CD4-positive, alpha-beta memory T cell (primary cell): ENCODE results near the gene DNAH10. TPM values are rescaled to one million over a fixed set of nuclear protein-coding genes. Genes with fewer than 3 reads are reported as not detected.
"Not testable (repeated sequence)": the region's sequence is repeated elsewhere in the genome, so short reads cannot be mapped to it uniquely, and the experiment has no call there.

ENCODE experiments used
- CTCF ChIA-PET: fragments of 350-600 bp; sonication (Branson Sonifier 250); formaldehyde crosslinking; loops from one replicate; lab custom pipeline; 2021; ENCODE audit warnings: inconsistent platforms; ENCODE audit not compliant: partially characterized antibody; lab: Charles Lee
- POLR2A ChIA-PET: fragments of 350-600 bp; sonication (Branson Sonifier 250); formaldehyde crosslinking; loops from one replicate; lab custom pipeline; 2021; ENCODE audit not compliant: partially characterized antibody; lab: Charles Lee
- DNase-seq, 5 donors: peaks; one replicate each; pipeline versions ENCODE4 v3.0.0 to v3.0.0-alpha.2; 2020 to 2022; ENCODE audit warnings: mixed read lengths in 1 of 5
- H3K27ac ChIP-seq: one replicate; pipeline ENCODE4 v1.7.0; 2013; ENCODE audit warnings: low read depth, low read length
- H3K27me3 ChIP-seq: 2 replicates; pipeline ENCODE4 v1.7.0; 2013; ENCODE audit warnings: mild to moderate bottlenecking, low read length, moderate library complexity; ENCODE audit not compliant: insufficient read depth
- H3K36me3 ChIP-seq: 2 replicates; pipeline ENCODE4 v1.7.0; 2013; ENCODE audit warnings: mild to moderate bottlenecking, low read length, moderate library complexity; ENCODE audit not compliant: insufficient read depth
- H3K4me1 ChIP-seq: 2 replicates; pipeline ENCODE4 v1.7.0; 2013; ENCODE audit warnings: mild to moderate bottlenecking, low read length, moderate library complexity; ENCODE audit not compliant: insufficient read depth
- H3K4me3 ChIP-seq, 2 donors: one replicate each; pipeline ENCODE4 v1.7.0; 2013; ENCODE audit warnings: low read length in 2 of 2, mild to moderate bottlenecking in 1 of 2
- H3K9me3 ChIP-seq, 2 donors: one replicate each; pipeline ENCODE4 v1.7.0; 2013; ENCODE audit warnings: low read length in 2 of 2, control low read depth in 1 of 2; ENCODE audit not compliant: control insufficient read depth in 1 of 2
- H3K27ac Mint-ChIP-seq, 7 donors: one replicate each; pipeline ENCODE4 v1.8.0; 2020 to 2021; ENCODE audit warnings: mixed read lengths in 7 of 7, mild to moderate bottlenecking in 6 of 7, inconsistent platforms in 3 of 7, moderate library complexity in 3 of 7
- H3K27me3 Mint-ChIP-seq, 2 donors: one replicate each; pipeline ENCODE4 v1.8.0; 2020 to 2021; ENCODE audit warnings: mixed read lengths in 2 of 2
- H3K36me3 Mint-ChIP-seq, 2 donors: one replicate each; pipeline ENCODE4 v1.8.0; 2020 to 2021; ENCODE audit warnings: mixed read lengths in 2 of 2, inconsistent platforms in 1 of 2, mild to moderate bottlenecking in 1 of 2
- H3K4me1 Mint-ChIP-seq, 4 donors: one replicate each; pipeline ENCODE4 v1.8.0; 2020 to 2021; ENCODE audit warnings: mixed read lengths in 4 of 4, mild to moderate bottlenecking in 1 of 4
- H3K4me3 Mint-ChIP-seq, 8 donors: one replicate each; pipeline ENCODE4 v1.8.0; 2020 to 2021; ENCODE audit warnings: mixed read lengths in 8 of 8, mild to moderate bottlenecking in 7 of 8, moderate library complexity in 6 of 8, inconsistent platforms in 3 of 8
- H3K9me3 Mint-ChIP-seq, 8 donors: one replicate each; pipeline ENCODE4 v1.8.0; 2020 to 2021; ENCODE audit warnings: mixed read lengths in 8 of 8, mild to moderate bottlenecking in 5 of 8, inconsistent platforms in 3 of 8, moderate library complexity in 1 of 8
- intact Hi-C: fragments of 100-400 bp; cut with micrococcal nuclease; formaldehyde crosslinking; loops from one replicate; pipeline ENCODE4 v1.15.1; 2023
- polyA plus RNA-seq, 2 donors: library from polyadenylated mRNA; unstranded; fragments of 300-500 nt; fragmentation: Illumina TruSeq; gene quantifications; one replicate each; pipeline ENCODE4 v1.2.3, GENCODE V29; 2021
- total RNA-seq, 2 experiments: library from RNA; stranded (reverse); gene quantifications; one replicate each; pipeline ENCODE4 v1.2.3, GENCODE V29; 2021

The DNAH10 gene
- total and polyA plus RNA-seq, 4 experiments from 2014 or later: 0.06 to 0.08 (median 0.06) TPM; not detected in 1

DNA sequence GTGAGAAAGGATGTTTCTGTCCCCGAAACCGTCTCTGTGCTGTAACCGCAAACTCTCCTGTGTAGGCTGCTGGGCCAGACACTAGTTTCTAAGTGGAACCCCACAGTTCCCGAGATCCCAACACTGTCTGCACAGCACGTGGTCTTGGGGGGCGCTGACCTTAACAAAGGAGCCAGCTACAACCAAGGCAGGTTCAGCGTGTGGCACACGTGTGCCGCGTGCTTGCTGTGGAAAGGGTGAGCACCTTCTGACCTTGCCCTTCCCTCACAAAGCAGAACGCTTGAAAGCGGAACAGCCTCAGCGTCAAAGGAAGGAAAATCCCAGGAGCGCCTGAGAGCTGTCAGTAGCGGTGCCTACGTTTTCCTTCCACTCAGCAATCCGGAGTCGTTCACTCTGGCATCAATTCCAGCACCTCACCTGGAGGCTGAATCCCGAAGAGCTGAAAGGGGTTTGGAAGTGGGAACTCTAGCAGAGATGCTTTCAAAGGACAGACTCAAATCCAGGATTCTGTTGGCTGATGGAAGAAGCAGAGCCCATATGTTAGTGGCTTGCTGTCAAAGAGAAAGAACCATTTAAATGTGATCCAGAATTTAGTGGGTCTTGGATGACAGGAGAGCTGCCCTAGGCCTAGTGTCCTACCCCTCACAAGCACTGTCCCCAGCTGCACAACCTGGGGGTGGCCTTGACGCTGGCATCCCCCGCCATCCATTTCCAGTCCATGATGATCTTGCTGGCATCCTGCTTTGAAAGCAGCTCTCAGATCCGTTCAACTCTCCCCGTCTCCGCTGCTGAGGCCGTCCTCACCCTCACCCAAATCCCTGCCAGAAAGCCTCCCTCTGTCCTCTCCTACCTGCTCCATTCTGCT, 183.4 kb downstream of the DNAH10 start:
- POLR2A ChIA-PET: no interaction called here

GRCh38 chr12:123946152-123946515, 184.0 kb downstream of the DNAH10 start:
- Mint-ChIP-seq H3K27ac (peak overlapping the region in 3 of 7 donors; percentile 35 to 74 (median 66)), H3K36me3 (peaks cover 34 to 38% of the 10 kb centered on the region in 2 donors), H3K4me3 (no peak overlapping the region), H3K9me3 (peaks cover 0 to 8% (median 0%) of the 10 kb centered on the region in 8 donors), H3K4me1 (peaks cover 6 to 14% (median 11%) of the 10 kb centered on the region in 4 donors), H3K27me3 (no peaks in the 10 kb centered on the region)
- intact Hi-C loops: no loop called here
- no peaks in the 10 kb centered on the region for H3K4me1 ChIP-seq
- DNase-seq: no peak
- CTCF ChIA-PET: no interaction called here
- H3K27me3 ChIP-seq: no peaks in the 10 kb centered on the region
- no peaks in the 10 kb centered on the region for H3K9me3 ChIP-seq
- H3K27ac ChIP-seq: no peak overlapping the region
- no peak overlapping the region for H3K4me3 ChIP-seq
- peaks cover 19% of the 10 kb centered on the region for H3K36me3 ChIP-seq
- POLR2A ChIA-PET: no interaction called here

More for the DNA sequence above, 183.4 kb downstream of the DNAH10 start:
- Mint-ChIP-seq H3K36me3 (peaks cover 34 to 38% of the 10 kb centered on the region in 2 donors), H3K27ac (peak overlapping the region in 1 of 7 donors; percentile 48), H3K27me3 (no peaks in the 10 kb centered on the region), H3K9me3 (peaks cover 0 to 8% (median 0%) of the 10 kb centered on the region in 8 donors), H3K4me1 (peaks cover 8 to 12% (median 11%) of the 10 kb centered on the region in 4 donors), H3K4me3 (no peak overlapping the region)
- CTCF ChIA-PET: no interaction called here
- Histone ChIP-seq H3K27me3 (no peaks in the 10 kb centered on the region), H3K36me3 (peaks cover 19% of the 10 kb centered on the region), H3K4me1 (no peaks in the 10 kb centered on the region), H3K4me3 (no peak overlapping the region), H3K27ac (no peak overlapping the region), H3K9me3 (no peaks in the 10 kb centered on the region)
- intact Hi-C loops: no loop called here
- no peak for DNase-seq

DNA sequence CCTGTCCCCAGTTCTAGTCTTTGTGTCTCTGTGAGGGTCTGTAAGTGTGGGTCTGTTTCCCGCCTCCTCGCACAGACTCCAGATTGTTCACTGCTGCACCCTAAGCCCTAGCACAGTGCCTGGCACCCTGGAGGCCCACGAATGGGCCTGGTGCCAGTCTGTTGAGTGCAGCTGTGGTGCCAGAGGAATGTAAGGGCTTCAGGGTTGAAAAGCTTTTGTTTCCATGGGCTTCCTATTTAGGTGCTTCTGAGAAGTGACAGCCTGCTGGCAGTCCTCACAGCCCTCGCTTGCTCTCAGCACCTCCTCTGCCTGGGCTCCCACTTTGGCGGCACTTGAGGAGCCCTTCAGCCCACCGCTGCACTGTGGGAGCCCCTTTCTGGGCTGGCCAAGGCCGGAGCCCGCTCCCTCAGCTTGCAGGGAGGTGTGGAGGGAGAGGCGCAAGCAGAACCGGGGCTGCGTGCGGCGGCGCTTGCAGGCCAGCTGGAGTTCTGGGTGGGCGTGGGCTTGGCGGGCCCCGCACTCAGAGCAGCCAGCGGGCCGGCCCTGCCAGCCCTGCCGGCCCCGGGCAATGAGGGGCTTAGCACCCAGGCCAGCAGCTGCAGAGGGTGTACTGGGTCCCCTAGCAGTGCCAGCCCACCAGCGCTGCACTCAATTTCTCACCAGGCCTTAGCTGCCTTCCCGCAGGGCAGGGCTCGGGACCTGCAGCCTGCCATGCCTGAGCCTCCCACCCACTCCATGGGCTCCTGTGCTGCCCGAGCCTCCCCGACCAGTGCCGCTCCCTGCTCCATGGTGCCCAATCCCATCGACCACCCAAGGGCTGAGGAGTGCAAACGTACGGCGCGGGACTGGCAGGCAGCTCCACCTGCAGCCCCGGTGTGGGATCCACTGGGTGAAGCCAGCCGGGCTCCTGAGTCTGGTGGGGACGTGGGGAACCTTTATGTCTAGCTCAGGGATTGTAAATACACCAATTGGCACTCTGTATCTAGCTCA, 184.7 kb downstream of the DNAH10 start:
- H3K27me3 ChIP-seq, H3K9me3 ChIP-seq, H3K9me3 Mint-ChIP-seq, H3K27me3 Mint-ChIP-seq, POLR2A ChIA-PET, H3K4me1 ChIP-seq, H3K4me3 Mint-ChIP-seq, DNase-seq, H3K27ac ChIP-seq, CTCF ChIA-PET, H3K4me3 ChIP-seq, intact Hi-C loops: not testable (repeated sequence)
- H3K36me3 ChIP-seq: peaks cover 17% of the 10 kb centered on the region
- H3K4me1 Mint-ChIP-seq: peaks cover 6 to 14% (median 9%) of the 10 kb centered on the region in 4 donors
- peaks cover 29 to 32% of the 10 kb centered on the region in 2 donors for H3K36me3 Mint-ChIP-seq
- H3K27ac Mint-ChIP-seq: peak overlapping the region in 3 of 7 donors; percentile 35 to 74 (median 66)

DNA sequence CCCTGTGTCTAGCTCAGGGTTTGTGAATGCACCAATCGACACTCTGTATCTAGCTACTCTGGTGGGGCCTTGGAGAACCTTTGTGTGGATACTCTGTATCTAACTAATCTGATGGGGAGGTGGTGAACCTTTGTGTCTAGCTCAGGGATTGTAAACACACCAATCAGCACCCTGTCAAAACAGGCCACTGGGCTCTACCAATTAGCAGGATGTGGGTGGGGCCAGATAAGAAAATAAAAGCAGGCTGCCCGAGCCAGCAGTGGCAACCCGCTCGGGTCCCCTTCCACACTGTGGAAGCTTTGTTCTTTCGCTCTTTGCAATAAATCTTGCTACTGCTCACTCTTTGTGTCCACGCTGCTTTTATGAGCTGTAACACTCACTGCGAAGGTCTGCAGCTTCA, 185.4 kb downstream of the DNAH10 start:
- POLR2A ChIA-PET, intact Hi-C loops, H3K27ac Mint-ChIP-seq, H3K9me3 Mint-ChIP-seq, H3K27me3 ChIP-seq, CTCF ChIA-PET, DNase-seq, H3K4me3 ChIP-seq, H3K27ac ChIP-seq, H3K9me3 ChIP-seq, H3K4me1 ChIP-seq, H3K27me3 Mint-ChIP-seq, H3K4me3 Mint-ChIP-seq: not testable (repeated sequence)
- H3K36me3 ChIP-seq: peaks cover 11% of the 10 kb centered on the region
- peaks cover 22 to 24% of the 10 kb centered on the region in 2 donors for H3K36me3 Mint-ChIP-seq
- peaks cover 6 to 16% (median 10%) of the 10 kb centered on the region in 4 donors for H3K4me1 Mint-ChIP-seq

- no peak for DNase-seq
- Histone ChIP-seq H3K27me3 (no peaks in the 10 kb centered on the region), H3K9me3 (no peaks in the 10 kb centered on the region), H3K4me3 (no peak overlapping the region), H3K4me1 (no peaks in the 10 kb centered on the region), H3K36me3 (peaks cover 3% of the 10 kb centered on the region), H3K27ac (no peak overlapping the region)
- Mint-ChIP-seq H3K4me1 (peaks cover 6 to 16% (median 11%) of the 10 kb centered on the region in 4 donors), H3K27me3 (no peaks in the 10 kb centered on the region), H3K9me3 (no peaks in the 10 kb centered on the region), H3K4me3 (no peak overlapping the region), H3K27ac (no peak overlapping the region), H3K36me3 (peaks cover 17 to 19% of the 10 kb centered on the region in 2 donors)
- POLR2A ChIA-PET: no interaction called here
- intact Hi-C loops: no loop called here
- CTCF ChIA-PET: no interaction called here
These were observed 186.3 kb downstream of the DNAH10 start for GRCh38 chr12:123948401-123948795.

DNA sequence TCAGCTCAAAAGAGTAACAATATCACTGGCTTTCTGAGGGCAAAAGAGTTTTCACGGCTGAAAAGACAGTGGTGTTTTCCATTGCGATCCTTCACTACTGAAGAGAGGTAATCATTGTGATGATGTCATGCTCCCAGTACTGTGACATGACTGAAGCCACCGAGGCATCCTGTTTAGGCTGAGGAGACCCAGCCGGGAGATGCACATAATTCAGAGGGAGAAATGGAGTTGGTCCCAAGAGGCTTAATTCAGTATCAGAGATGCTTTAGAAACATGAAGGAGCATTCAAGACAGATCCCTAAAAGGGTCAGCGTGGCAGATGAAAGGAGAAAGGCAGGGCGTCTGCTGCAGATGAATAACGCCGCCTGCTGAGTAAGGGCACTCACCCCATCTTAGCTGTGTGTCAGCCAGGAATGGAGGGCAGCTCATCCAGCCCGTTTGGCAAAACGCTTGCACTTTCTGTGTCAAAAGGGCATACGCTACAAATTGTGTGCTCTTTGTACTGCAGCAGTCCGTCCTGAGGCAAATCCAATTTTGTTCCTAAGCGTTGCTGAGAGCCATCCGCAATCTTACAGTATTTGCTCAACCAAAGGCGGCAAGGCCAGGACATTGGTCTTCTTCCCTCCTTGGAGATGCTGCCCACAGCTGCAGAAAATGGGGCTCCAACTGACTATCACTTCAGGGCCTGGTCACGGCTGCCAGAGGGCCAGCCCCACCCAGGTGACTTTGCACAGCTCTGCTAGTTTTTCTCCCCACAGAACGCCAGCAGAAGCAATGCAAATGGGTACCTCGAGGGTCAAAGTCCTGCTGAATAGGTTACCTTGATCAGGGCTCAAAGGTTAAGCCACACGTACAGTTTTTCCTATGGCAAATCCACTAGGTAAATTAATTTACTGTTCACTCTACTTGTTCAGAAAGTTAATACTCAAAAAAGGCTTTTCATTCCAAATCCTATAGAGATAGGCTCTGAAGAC, 187.0 kb downstream of the DNAH10 start:
- Histone ChIP-seq H3K4me1 (no peaks in the 10 kb centered on the region), H3K27ac (no peak overlapping the region), H3K36me3 (no peaks in the 10 kb centered on the region), H3K9me3 (no peaks in the 10 kb centered on the region), H3K27me3 (no peaks in the 10 kb centered on the region), H3K4me3 (no peak overlapping the region)
- Mint-ChIP-seq H3K36me3 (peaks cover 17 to 19% of the 10 kb centered on the region in 2 donors), H3K27ac (peak overlapping the region in 1 of 7 donors; percentile 31), H3K4me3 (no peak overlapping the region), H3K4me1 (peaks cover 6 to 16% (median 11%) of the 10 kb centered on the region in 4 donors), H3K9me3 (no peaks in the 10 kb centered on the region), H3K27me3 (no peaks in the 10 kb centered on the region)
- ChIA-PET POLR2A (no interaction called here), CTCF (no interaction called here)
- intact Hi-C loops: no loop called here
- DNase-seq: no peak
